GM15510 (cell line): ENCODE results near the gene DNAAF5.

Source experiments
- POLR2A ChIP-seq: IDR thresholded peaks from 3 replicates; pipeline ENCODE4 v1.6.1; 2011; ENCODE audit warnings: borderline replicate concordance; ENCODE audit not compliant: insufficient read length; ENCODE audit errors: extremely low read depth

Gene DNAAF5

DNA sequence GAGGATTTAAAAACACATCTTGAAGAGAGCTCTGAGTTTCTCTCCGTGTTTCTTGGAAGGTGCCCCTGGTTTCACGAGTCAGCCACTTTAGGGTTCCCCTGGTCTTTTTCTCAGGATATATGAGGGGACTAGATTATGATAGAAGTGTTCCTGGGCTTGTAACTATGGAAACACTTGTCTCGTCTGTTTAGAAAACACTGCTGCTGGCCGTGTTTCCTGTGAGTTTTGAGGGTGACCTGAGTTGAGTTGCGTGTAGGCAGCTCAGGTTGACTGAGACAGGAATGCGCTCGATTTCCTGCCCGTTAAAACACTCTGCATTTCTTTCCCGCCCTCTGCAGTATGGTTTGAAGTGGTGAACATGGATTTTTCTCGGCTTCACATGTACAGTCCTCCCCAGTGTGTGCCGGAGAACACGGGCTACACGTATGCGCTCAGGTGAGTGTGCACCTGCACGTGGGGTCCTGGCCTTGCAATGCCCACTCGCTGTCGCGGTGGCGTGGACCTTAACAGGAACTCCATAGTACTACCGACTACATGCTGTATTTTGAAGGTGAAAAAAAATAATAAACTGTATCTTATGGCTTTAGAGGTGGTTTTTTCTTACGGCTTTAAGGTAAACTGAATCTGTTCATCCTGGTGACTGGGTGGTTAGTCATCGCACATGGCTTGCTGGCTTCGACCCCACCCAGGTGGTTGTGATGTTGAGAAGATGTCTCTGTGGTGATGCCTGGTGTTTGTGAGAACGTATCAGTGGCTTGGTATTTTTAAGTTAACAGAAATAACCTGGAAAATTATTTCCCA lies 105.9 kb downstream of the DNAAF5 start, which contains the start of gene SUN1:
Gene SUN1 (plus strand): TSS at position 310 of the 801 bp plus-strand sequence. CDS start 49 bp downstream, at position 359.
- TF ChIP-seq POLR2A: no peak

DNA sequence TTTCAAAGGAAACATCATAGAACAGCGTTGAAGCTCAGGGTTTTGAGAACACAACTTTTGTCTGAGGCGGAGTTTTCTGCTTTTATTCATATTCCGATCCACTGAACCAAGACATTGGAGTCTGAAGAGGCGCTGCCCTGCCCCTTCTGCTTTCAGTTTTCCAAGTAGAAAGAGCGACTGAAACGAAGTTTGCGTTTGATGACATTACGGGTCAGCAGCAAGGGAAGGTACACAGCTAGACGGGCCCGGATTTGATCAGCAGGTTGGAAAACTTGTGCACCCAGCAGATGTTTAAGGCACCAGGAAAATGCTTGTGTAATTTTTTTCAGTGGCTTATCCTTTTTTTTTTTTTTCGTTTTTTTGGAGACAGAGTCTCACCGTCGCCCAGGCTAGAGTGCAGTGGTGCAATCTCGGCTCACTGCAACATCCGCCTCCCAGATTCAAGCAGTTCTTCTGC lies 106.5 kb downstream of the DNAAF5 start:
- TF ChIP-seq POLR2A: no peak

DNA sequence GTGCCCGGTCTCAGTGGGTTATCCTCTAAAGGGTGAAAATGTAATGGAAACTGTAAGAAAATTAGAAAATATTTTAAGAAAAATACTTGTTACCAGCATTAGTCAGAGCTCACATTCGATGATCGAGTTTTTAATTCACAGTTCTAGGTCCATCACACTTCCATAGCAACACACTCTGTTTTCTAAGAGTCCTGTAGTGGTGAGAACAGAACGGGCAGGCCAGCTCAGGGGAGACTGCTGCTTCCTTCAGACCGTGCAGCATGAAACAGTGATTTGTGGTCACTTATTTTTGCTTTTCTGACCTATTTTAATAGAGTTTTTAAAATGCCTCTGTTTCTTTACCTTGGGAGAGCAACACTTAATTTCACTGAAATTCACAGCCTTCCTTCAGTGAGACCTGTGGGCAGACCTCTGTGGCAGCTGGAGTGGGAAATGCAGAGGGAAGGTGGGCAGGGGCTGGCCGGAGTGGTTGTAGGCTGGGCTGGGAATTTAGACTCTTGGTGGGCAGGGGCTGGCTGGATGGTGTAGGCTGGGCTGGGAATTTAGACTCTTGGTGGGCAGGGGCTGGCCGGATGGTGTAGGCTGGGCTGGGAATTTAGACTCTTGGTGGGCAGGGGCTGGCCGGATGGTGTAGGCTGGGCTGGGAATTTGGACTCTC lies 107.2 kb downstream of the DNAAF5 start:
- TF ChIP-seq POLR2A: no peak

DNA sequence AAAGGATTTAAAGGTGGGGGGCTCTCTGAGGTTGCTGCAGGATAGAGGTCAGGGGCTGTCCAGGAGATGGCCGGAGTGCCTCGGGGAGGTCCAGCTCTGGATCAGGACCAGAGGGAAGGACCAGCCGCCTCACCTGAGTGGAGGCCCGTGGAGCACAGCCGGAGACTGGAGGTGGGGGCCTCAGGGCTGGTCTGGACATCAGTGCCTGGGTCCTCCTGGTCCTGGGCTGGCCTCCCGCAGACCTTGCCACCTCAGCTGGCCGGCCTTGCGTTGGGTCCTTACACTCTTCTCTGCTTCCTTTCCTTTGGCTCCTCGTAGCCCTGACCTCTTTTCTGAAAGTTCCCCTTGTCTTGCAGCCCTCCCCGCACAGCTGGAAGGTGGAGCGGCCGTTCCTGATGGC lies 107.8 kb downstream of the DNAAF5 start:
- no peak for TF ChIP-seq POLR2A

DNA sequence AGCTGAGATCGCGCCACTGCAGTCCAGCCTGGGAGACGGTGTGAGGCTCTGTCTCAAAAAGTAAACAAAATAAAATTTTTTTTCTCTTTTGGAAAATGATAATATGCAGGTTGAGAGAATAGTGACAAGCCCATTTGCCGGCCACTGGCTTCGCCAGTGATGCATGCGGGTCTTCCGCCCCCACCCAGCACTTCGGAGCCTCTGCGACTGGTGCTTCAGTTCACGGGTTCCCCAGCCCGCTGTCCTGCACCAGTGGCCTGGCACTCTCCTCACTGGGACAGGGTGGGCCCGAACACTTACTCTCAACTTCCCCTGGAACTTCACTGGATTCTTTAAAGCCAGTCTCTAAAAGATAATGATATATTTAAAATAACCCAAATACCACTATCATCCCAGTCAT lies 108.5 kb downstream of the DNAAF5 start:
- no peak for TF ChIP-seq POLR2A

DNA sequence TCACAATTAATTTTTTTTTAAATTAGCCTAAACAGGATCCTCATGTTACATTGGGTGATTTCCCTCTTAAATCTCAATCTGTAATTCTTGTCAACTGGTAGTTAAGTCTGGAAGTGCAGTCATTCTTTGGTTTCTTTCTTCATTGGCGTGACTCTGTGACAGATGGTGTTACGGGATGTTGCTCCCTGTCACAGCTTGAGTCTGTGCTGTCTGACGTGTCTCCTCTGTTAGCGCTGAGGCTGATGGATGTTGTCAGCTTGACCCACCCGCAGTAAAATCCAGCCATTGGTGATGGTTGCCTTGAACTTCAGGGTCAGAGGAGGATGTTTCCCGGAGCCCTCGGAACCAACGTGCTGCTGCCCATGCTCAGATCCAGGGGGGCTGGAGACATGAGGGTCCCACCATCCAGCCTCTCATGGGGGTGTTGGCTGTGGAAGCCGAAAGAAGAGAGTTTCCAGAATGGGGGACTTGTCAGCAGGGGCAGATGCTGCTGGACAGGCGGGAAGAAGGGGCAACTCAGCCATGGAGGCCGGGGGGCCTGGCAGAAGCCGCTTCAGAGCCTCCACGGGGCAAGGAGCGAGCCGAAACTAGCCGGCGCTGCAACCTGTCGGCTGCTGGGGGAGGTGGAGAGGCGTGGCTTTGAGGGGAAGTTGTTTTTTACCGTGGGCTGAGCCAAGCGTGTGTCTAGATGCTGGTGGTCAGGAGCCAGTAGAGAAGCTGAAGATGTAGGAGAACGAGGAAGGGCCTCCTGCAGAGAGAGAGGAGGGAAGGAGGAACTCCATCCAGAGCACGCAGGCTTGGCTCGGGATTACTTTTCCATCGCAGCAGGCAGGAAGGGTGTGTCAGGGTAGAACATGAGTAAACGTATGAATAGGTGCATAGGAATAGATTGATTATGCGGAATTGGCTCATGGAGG lies 109.2 kb downstream of the DNAAF5 start:
- no peak for TF ChIP-seq POLR2A
